ENCODE measurements around the gene COX7A2.

COX7A2 gene, protein sequence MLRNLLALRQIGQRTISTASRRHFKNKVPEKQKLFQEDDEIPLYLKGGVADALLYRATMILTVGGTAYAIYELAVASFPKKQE

DNA sequence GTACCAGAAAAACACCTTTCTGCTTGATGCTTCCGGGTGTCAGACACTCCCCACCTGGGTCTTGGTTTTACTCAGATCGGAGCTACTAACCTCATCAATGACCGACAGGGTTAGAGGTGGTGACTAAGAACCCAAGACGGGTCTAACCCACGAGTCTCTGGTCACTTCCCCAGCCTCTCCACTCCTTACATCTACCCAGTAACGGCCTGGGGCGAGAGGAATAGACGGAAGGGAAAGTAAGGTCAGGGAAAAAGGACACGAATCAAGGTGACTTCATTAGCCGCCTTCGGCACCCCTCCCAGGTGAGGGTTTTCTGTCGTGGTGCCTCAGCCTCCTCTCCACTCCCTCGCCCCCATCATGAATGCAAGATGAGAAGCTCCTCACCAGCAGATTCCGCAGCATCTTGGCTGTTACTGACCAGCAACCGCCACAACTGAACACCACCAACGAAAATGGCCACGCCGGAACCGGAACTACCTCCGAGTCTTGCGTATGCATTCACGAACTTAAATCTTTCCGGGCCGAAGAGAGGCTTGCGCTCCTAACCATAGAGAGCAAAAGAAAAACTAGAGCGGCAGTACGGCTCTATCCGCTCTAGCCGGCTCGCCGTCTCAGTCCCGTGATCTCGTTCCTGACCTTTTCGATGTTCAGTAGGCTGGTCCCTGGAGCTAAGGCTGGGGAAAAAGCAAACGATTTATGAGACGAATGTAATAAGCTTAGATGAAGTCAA lies at the start of gene COX7A2:
Gene COX7A2 (minus strand): TSS at position 469 of the 730 bp plus-strand sequence. CDS start 67 bp downstream, at position 402.
- DNase-seq (ENCODE audit: low spot score) = peak; percentile 90

DNA sequence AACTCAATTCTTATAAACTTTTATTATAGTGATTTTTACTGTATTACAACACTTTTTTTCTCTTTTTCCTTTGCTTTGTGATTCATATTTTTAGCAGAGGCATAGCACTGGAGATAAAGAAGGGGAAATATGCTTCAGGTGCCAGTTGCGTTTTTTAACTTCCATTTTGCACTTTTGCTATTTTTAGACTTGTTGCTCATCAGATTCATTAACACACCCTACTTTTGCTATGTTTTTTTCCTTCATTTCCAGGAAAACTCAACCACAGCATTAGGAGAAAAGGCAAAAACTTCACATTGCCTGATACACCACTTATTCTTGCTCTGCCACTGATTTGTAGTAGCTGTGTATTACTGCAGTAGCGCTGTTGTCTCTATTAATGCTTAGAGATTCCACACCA lies 49.0 kb upstream of the COX7A2 start:
- no peak for DNase-seq (ENCODE audit: low spot score)

DNA sequence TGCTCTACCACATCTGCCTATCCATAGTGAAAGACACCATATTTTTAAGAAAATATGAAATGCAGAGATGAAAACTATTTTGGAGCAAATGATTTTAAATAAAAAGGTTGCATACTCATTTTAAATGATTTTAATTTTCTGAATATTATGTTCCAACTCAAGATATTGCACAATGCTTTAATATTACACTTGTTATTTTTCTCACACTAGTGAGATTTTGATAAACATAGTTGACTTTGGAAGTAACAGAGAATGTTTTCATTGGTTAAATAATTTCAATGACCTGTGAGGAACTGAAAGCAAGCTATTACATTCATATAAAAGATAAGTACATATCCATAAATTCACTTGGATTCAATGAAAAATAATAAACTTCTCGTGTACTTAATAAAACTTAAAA lies 48.1 kb upstream of the COX7A2 start:
- DNase-seq (ENCODE audit: low spot score) = no peak

DNA sequence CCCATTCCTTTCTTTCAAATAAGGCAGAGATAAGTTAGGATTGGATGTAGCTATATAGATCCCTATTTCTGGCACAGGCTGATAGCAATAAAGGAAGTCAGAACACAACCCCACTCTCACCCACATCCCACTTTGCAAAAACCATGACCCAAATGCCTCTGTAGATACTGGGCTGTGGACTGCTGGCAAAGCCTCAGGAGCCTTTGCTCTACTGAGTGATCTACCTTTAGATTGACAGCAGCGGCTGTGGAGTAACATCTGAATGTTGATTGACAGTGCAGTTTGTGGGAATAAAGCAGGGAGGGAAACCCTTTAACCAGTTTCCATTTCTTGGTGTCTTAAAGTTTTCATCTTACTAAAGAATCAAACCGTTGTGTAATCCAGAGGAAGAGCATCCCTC lies 47.7 kb upstream of the COX7A2 start:
- no peak for DNase-seq (ENCODE audit: low spot score)

DNA sequence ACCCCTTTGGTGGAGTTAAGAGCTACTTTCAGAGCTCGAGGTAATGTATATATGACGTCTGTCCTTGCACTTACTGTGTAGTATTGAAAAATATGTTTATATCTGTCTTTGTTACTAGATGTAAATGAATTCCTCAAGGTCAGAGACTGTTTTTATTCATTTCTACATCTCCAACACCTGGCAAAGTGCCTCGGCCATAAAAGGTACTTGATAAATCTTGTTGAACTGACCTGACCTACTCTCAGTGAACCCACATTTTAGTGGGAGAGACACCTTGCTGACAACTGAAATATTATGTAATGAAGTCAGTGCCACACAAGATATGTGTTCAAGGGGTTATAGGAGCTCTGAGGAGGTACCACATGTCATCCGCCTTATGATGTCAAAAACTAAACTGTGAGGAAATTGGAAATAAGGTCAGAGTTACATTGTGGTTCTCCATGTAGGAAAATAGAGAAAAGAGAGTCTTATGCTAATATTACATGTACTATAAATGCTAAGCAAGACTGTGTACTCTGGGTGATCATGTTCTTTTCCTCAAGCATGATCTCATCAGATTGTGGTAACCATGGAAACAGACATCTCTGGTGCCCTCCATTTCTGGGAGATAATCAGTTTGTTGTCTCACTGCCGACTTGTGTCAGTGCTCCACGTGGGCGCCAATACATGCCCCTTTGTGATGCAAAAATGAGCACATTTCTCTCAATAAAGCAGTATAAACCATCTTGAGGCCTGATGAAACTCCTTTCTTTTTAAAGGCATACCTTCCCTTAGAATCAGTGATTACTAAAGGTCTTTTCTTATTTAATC lies 46.7 kb upstream of the COX7A2 start:
- DNase-seq (ENCODE audit: low spot score) = no peak

DNA sequence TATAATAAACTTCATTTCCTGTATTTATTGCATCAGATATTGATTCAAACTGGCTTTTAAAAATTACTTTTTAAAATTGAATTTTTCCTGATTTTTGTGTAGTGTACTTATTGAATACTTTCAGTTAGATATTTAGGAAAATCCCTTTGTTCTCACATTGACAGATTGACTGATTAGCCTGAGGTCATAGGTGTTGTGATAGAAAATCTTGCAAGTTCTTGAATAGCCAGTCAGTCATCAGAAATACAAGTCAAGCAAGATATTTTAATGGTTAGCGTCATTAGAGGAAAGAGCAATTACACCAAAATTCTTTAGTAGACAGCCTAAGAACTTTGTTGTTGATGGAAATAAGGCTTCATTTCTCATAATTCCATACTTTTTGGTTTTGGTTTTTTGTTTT lies 44.4 kb upstream of the COX7A2 start:
- no peak for DNase-seq (ENCODE audit: low spot score)

DNA sequence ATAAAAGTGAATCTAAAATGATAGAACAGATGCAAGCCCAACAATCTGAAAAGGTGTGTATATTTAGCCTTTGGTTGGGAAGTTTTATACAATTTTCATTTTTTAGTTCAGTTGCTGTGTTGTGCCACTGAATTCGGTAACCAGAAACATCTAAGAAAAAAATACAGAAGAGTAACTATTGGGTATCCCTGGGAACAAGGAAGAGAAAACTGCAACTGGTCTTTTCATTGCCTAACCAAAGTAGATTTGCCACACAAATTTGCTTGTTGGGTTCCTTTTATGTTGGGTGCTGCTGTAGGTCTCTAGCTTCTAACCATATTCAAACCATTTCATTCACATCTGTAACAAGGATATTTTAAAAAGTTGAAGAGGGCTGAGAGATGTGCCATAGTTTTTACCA lies 43.8 kb upstream of the COX7A2 start:
- no peak for DNase-seq (ENCODE audit: low spot score)

DNA sequence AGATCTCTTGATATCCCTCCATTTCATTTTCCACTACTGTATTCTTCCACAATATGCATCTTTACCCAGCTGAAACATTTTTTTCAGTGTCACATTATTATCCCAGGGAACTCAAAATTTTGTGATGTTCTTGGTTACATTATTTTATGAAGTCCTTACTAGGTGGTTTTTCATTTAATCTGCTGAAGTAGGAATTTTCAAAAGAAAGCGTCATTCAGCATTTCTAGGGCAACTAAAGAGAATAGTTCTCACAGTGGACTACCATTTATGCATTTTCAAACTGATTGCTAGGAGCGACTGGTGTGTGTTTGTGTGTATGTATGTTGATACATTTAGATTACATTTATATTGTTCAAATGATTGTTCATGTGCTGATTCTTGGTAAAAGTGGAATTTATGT lies 43.4 kb upstream of the COX7A2 start:
- no peak for DNase-seq (ENCODE audit: low spot score)

DNA sequence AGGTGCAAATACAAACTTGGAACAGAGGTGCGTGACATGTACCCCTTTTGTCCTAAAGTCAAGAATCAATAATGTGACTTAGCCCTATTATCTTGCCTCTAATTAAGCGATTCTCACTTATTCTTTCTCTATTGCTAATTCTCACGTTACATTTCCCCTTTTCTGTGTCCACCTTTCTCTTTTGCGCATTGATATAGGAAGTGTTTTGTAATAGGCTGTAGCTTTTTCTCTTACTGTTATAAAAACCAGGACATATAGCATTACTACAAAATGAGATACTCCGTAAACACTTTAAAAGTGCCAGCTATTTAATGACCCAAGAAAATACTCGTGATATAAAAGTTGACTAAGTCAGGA lies 41.7 kb upstream of the COX7A2 start:
- no peak for DNase-seq (ENCODE audit: low spot score)

DNA sequence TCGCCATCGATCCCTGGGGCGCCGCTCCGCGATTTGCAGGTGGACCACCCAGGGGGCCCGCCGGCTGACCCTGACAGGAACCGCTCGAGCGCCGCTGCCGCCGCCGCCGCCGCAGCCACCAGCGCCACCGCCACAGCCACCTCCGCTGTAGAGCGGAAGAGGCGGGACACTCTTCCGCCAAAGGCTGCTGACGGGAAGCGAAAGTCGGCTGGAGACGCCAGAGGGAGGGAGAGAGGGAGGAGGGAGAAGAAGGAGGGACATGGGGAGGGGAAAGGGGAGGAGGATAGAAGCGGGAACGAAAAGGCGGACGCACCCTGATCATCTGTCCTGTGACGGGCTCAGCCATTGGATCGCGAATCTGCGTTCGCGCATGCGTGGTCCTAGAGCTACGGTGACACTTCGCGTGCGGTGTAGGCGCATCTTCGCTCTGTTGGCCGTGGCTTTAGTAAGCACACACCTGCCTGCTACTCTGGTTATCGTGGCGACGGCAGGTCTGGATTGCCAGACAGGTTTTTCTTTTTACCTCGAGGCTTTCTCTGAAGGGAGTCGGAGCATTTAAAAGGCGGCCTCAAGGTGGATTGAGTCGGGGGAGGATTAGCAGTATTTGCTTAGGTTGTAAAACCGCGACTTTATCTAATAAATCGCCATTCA lies 41.2 kb upstream of the COX7A2 start, which contains the start of gene TMEM30A:
Gene TMEM30A (minus strand): TSS at position 161 of the 651 bp plus-strand sequence. CDS start 154 bp downstream, at position 7.
- DNase-seq (ENCODE audit: low spot score) = peak; percentile 99

DNA sequence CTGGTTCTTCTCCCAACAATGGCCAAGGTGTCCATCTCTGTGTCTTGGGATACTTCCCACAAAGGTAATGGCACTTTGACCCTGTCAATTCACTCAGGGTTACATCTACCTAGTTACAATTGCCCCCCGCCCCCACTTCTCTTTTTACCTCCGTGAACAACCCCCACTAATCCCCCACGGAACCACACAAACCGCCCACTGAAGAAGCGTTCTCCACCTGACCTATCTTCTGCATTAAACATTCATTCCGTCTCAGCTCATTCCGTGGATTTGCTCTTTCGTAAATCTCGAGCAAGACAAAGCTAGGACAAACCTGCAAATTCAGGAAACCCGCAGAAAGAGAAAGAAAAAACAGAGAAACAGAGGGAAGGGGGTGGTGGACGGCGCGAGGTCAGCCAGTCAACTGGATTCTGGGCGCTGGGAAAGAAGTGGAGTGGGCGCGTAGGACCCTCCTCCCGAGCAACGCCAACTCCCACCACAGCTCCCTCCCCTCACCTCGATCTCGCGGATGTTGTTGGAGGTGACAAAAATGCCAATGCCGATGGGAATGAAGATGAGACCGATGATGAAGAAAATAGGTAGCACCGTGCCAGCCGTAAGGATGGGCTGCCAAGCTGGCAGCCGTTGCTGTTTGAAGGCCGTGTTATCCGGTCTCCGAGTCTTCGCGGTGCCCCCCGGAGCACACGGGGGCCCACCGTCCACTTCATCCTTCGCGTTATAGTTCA lies 40.5 kb upstream of the COX7A2 start:
- DNase-seq (ENCODE audit: low spot score) = no peak

DNA sequence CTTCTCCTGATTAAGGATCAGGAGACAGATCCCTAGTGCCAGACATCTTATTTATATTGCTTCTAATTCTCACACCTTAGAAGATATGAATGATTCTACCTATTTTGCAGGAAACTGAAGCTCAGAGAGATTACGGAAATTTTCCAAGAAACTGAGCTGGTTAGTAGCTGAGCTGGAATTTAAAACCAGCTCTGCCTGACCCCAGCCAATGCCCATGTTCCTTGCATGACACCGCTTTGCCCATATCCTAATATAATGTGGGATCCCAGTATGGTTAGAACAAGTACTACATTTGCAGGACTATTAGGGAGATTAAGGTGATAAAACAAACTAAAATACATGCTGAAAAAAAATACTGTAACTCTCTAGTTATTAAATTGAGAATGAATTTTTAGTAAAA lies 39.1 kb upstream of the COX7A2 start:
- DNase-seq (ENCODE audit: low spot score) = peak; percentile 3

DNA sequence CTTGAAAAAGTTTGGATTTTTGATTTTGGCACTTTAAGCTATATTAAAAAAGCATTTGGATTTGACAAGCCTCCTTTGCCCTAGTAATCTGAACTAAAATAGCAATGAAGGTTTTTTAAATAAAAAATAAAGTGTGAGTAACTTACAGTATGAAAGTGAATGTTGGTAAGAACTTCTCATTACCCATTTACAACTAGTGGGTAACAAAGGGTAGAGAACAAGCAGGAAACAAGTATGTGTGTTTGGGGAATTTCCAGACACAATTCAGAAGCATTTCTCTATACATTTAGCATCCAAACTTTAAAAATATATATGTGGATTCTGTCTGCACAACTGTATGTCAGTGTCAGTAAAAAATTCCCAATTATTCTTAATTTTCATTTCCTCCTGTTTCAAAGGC lies 38.1 kb upstream of the COX7A2 start:
- DNase-seq (ENCODE audit: low spot score) = no peak

DNA sequence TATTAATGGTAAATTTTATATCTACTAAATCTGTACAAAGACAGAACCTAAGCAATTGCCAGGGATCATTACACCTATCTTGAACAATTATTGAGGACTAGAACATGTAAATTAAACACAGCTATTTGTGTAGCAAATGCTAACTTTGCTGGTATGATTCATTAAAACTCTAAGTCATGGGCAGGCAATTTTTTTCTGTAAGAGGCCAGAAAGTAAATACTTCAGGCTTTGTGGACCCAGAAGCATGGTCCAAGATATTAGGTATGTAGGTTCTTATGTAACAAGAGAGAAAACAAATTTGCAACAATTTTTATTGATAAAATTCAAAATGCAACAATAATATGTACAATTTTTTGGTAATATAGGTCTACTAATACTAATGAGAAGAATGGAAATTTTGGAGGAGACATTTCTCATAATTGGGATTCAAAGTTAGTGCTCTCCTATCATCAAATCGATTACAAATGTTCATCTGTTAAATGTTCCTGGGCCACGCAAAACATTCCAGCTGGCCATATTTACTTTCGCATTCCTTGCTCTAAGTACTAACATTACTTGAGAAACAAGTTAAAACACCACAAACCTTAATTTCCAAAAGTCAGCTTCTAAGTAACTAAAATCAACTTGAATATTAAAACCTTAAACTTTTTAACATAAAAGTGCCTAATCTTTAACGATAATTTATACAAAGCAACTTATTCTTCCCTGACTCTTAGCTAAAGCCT lies 36.7 kb upstream of the COX7A2 start:
- peak; percentile 3 for DNase-seq (ENCODE audit: low spot score)

DNA sequence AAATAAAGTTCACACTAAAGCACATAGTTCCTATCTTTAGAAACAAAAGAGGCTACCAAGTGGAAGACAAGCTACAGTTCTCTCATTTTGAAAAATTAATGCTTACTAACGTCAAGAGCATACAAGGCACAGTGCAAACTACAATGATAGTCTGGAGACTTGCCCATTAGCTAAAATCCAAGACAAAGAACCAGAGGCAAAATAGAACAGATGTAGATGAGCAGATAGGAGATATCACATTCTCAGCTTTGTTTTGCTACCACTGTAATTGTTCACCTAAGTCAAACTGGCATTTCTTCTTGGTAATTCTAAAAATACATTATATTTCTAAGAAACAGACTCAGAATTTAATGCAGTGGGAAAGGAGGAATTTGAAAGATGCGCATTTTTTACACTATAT lies 35.8 kb upstream of the COX7A2 start:
- DNase-seq (ENCODE audit: low spot score) = no peak

DNA sequence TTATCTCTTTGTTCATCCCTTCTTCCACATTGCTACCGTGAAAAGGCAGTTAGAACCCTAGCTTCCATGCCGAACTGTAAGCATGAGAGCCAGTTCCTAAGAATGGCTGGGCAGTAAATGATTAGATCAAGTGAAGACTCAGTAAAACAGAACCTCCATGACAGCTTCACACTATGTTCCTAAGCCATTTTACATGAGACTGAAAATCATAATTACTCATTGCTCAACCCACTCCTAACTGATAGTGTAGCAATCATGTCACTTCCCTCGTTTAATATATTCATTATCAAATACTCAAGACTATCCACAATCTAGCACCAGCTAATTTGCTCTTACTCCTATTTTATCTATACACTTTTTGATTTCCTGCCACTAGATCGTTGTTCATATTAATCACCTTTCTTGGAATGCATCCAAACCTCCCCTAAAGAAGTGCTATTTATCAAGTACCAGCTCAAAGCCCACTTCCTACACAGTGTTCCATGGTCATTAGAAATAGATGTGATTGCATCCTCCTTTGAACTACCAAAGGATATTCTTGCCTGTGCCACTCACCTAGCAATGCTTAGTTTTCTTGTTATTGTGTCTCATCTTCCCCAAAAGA lies 35.0 kb upstream of the COX7A2 start:
- no peak for DNase-seq (ENCODE audit: low spot score)

DNA sequence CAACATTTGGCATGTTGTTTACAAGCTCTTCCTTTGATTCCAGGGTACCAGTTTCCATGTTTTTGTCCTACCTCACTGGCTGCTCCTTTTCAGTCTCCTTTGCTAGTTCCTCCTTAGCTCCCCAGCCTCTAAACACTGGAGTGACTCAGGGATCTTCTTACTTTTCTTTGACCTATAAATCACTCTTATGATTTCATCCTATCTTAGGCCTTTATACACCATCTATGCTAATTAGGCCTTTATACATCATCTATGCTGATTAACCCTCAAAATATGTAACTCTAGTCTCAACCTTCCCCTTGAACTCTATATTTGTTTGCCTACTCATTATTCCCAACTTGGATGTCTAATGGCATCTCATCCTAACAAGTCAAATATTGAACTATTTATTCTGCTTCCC lies 31.5 kb upstream of the COX7A2 start:
- peak; percentile 66 for DNase-seq (ENCODE audit: low spot score)

DNA sequence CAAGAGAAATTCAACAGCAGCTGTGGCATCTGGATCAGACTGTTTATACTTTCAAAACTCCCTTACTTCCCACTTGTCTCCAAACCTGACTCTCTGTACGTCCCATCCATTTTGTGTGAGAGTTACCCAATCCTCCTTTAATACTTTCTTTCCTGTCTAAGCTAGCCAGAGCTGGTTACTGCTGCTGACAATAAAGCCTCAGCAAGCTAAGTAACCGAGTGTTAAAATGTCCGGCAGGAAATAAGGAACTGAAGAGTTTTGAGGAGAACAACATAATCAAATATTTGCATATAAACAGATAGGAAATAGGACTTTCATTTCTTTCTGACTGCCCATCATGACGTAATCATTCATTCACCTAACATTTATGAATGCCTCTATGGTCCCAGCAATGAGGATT lies 29.4 kb upstream of the COX7A2 start:
- DNase-seq (ENCODE audit: low spot score) = no peak

DNA sequence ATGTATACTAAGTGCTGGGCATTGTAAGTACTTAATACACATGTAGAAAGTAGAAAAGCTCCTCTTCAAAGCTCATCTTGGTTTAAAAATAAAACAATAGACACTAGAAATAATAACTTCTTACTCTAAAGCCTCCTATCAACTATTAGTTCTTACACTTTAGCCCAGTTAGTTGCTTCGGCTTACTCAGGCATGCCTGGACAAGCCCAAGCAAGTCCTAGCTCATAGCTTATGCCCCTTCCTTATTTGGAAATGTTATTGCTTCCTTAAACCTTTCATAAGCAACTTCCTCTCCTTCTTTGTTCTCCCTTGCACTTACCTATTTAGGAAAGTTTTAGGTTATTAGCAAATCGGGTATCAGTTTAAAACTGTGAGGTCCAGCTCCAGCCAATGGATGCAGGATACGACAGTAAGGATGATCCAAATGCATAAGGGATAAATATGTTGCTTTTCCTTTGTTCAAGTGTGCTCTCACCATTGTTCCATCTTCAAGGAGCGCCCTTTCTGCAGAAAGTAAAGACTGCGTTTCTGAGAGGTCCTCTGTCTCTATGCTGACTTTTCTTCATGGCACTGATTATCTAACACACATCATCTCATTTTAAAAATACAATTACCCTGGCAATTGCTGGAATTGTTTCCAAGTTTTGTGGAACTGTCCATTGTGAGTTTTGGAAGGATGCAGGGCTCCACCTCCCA lies 28.7 kb upstream of the COX7A2 start:
- no peak for DNase-seq (ENCODE audit: low spot score)

DNA sequence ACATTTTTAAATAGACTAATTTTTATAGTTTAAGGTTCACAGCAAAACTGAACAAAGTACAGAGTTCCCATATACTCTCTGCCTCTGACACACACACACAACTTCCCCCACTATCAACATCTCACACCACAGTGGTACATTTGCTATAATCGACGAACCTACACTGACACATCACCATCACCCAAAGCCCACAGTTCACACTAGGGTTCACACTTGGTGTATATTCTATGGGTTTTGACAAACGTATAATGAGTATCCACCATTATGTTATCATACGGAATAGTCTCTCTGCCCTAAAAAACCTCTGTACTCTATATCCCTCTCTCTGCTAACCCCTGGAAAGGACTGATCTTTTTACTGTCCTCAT lies 25.4 kb upstream of the COX7A2 start:
- no peak for DNase-seq (ENCODE audit: low spot score)

Measured in AG08395 (cell line).